HG03439 (cell line): Measurements from ENCODE around the gene SPINK5.

Experiments used
- ATAC-seq: cut with Tn5 transposase; IDR thresholded peaks from one replicate; pipeline ENCODE4 v1.9.1; 2021; ENCODE audit warnings: mild to moderate bottlenecking, moderate library complexity; ENCODE audit not compliant: unreplicated experiment

SPINK5 gene

DNA sequence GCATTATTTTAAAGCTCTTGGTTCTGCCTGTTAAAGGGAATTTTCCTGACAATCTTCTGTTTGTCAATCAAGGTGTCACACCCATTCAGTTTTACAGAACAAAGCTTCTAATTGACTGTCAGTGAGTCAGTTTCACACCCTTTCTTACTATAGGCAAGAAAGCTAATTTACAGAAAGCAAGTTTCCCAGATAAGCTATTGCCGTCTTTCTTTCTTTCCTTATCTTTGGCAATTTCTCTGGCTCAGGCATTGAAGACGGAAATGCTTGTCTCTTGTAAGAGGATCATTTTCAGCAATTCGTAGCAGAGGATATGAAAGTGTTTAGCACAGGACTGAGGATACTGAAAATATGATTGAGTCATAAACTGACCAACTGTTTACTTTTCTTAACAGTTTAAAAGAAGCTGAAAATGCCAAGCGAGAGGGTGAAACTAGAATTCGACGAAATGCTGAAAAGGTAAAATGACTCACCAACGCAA lies 27.0 kb downstream of the SPINK5 start:
- peak; percentile 73 for ATAC-seq

DNA sequence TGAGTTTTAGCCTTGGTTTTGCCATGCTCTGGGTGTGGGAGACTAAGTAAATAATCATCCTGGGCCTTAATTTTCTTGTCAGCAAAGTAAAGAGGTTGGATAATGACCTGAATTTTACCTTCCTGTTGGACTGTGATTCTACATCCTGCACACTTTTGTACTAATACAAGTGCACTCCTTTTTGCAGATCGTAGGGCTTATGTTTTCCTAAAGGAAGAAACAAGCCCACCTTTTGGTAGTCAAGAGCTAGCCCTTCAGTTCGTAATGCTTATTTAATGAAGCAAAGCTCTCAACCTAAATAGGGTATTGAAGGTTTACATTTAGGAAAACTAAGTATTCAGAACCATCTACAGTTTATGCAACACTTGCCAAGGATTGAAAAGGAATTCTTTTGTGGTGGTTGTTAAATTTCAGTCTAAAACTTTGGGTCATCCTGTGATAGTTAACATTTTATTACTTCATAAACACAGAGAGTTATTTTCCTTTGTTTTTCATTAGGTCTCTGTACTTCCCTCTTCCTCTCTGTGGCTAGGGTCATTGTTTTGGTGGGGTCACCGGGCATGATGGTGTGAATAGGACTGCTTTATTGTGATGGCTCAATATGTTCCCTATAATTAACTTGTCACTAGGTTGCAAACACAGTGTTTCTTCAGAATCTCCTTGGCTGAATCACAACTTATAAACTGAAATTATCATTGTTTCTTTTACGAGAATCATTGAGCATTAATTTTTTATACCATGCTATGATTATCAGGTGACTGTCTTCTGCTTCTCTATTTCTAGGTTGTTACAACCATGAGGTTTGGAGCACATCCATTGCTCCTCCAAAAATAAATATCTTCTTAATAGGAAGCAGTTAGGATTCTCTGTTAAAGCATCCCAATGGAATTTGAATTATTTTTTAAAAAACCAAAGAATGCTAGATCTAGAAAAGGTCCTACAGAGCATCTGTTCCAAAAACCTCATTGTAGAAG lies 28.5 kb downstream of the SPINK5 start:
- ATAC-seq = no peak

DNA sequence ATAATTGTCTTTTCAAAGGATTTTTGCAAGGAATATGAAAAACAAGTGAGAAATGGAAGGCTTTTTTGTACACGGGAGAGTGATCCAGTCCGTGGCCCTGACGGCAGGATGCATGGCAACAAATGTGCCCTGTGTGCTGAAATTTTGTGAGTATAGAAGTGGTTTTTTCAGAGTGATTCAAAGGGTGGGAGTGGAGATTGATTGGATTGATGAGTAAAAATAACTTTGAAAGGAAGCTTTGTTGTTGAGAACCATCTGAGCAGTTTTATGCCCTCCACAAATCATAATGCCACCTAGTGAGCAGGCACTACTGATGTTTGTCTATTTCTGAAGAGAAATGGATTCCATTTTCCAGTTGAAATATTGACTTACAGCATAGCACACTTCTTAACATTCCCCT lies 30.6 kb downstream of the SPINK5 start:
- ATAC-seq = no peak

DNA sequence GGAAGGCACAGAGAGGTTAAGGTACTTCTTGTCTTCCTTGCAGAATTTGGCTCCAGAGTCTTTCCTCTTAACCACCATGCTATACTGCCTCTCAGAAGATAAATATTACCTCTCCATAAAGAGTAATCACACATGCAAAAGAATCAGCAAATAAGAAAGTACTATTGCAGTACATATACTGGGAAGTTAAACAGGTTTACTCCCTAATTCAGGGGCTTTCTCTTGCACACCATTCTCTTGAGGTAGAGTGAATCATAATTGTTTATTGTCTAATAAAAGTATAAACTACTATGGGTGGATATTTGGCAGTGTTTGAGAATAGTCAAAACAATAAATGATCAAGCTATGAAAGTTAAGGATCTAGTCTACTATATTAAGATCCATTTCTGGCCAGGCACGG lies 40.4 kb downstream of the SPINK5 start:
- ATAC-seq = no peak

DNA sequence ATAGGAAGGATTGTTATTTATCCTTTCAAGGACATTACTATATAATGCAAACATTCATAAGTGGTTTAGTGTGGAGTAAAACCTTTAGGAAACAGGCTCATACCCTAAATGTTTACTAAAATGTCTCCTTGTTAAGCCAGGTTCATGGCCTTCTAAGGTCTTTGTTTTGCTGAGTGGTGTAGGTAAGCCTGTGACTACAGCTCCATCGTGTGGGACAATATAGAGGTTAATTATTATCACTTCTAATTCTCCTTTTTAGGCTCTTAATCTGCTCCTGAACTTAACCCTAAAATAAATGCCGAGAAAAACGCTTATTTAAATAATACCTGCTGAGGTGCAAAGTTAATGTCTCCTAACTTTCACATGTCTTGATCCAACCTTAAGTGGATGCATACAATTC lies 43.8 kb downstream of the SPINK5 start:
- no peak for ATAC-seq

DNA sequence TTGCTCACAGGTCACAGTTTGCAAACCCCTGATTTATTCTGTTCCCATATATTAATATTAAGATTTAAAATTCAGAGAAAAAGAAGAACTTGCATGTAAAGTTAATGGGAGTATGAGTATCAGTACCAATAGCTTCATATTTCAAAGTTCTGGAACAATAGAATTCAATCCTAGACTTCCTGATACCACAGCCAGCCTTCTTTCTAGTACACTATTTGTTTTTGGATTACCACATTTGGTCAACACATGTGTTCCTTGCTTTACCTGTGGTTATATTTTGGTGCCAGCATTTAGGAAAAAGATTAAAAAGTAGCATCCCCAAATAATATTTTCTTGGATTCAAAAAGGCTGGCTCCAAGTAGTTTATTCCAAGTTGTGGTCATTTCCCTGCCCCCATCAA lies 49.5 kb downstream of the SPINK5 start:
- no peak for ATAC-seq

DNA sequence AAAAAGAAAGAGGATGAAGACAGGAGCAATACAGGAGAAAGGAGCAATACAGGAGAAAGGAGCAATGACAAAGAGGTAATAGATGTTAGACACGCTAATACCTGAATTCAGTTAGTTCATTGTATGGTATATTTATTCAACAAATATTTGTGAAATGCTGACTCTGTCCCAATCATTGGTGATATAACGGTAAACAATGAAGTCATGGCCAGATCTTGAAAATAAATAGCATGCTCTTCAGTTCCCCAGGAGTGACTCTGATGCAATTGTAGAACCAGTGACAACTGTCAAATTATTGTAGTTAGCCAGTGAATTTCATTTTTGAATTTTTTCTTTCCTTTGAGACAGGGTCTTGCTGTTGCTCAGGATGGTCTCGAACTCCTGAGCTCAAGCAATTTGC lies 56.5 kb downstream of the SPINK5 start:
- ATAC-seq = no peak

DNA sequence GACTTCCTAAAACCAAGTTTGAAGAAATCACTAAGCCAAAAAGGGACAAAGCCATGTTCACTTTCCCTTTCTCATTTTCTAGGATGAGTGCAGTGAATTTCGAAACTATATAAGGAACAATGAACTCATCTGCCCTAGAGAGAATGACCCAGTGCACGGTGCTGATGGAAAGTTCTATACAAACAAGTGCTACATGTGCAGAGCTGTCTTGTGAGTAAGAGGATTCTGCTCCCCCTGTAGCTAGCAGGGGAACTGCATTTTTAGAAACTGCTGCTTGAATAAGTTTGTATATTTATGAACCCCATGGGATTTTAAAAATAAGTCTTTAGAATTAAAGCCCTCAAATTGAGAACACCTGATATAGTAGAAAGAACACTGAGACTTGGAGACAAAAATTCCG lies 61.9 kb downstream of the SPINK5 start:
- ATAC-seq = no peak

DNA sequence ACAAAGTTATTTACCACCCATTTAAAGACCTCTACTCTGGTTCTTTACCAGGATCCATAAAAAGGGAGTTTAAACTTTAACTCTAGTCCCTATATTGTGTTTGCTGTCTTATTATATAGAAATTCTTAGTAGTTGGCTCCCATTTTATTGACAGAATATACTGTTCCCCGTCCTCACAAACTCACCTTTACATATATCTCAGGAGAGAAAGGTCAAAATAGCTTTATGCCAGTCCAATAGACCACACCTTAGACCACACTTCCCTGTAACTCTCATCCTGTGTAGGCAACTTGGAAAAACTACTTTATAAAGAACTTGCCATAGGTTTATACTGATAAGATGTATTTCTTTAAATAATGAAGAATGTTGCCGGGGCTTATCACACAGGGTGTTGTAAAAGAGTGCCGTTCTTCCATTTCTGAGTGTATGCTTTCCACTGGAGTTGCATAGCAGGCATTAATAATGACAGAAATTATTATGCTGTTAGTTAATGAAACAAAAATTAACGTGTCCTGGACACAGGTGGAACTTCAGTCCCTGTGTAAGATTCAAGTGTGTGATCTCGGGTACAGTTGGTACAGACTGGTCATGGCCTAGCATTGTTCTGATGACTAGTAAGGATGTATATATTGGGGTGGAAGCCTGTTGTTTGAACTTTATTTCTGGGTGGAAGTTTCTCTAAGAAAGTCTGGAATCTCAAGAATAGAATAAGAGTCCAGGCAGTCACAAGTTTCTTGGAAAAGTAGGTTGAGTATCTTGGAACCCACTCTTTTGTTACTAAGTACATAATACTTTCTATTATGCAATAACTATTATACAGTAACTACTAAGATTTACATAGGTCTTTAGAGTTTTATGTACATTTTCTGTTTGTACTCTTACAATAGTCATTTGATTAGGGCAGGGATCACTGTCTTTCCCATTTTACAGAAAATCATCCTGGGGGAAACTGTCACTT lies 71.6 kb downstream of the SPINK5 start:
- no peak for ATAC-seq

DNA sequence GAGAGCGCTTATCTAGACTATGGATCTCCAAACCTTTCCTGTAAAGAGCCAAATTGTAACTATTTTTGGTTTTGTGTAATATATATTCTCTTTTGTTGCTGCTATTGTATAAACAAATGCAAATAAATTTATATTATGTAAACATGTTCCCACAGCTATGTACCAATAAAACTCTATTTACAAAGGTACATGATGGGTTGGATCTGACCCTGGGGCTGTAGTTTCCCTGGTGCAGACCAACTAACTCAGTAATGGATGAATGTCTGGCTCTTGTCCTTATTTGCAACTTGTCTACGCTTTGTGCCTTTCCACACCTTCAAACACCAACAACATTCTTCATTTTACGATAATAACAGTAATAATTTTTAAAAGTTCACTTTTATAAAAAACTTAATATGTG lies 77.1 kb downstream of the SPINK5 start:
- no peak for ATAC-seq

DNA sequence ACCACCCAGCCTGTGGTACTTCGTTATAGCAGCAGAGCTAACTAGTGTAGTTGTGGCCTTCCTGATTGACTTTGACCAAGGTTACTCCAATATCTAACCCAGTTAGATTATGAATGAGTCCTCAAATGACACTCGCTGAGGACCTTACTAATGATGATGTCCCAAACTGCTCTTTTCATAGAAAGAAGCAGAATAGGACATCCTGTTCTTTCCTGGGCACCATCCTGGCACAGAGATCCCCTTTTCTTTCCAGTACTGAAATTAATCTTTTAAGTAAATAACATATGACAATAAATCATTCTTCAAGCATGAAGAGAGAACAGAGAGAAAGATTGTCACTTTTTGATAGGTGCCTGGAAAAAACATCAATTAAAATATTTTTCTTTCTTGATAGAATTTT lies 77.9 kb downstream of the SPINK5 start:
- no peak for ATAC-seq

DNA sequence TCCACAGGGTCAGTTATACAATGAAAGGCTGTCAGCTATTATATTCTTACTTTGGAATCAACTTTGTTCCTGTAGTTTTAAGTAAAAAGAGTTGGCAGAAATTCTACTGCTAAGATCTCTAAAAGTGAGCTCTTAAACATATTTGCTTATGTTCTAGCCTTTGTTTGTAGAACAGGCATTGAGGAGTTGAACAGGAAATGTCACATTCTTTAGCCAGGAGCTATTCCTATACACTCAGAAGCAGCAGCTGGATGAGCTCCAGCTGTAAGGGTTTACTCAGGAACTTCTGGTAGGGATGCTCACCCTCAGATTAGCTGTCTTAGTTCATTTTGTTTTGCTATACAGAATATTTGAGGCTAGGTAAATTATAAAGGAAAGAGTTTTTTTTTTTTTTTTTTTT lies 82.1 kb downstream of the SPINK5 start:
- ATAC-seq = no peak

DNA sequence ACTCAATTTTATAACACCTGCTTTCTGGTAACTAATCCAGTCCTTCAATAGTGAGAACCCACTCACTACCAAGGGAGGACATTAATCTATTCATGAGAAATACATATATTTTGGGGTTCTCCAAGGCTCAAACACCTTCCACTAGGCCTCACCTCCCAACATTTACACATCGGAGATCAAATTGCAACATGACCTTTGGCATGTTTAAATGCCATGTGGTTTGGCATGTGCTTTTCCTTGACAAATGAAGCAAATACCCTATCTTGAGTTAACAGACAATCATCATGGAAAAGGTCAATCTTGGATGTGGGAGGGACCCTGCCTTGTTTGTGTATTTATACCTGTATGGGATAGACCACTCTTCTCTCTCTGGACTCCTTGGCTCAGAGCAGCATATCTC lies 82.7 kb downstream of the SPINK5 start:
- ATAC-seq = no peak

DNA sequence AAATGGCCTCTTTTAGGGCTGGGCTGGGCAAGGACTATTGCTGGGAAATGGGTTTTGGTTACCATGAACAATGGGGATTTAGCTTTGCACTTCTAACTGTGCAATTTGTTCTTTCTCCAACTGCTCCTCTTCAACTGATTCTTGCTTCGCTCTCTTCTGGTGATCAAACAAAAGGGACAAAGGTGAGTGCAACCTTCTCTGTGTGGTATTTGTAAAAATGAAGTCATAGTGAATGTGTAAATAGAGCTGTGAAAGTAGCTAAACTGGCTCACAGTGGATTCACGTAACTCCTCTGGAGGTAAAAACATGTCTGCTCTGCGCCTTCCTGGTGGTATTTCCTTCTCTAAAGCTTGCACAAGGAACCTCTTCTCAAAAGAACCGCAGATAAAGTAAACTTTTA lies 83.6 kb downstream of the SPINK5 start:
- ATAC-seq = no peak

DNA sequence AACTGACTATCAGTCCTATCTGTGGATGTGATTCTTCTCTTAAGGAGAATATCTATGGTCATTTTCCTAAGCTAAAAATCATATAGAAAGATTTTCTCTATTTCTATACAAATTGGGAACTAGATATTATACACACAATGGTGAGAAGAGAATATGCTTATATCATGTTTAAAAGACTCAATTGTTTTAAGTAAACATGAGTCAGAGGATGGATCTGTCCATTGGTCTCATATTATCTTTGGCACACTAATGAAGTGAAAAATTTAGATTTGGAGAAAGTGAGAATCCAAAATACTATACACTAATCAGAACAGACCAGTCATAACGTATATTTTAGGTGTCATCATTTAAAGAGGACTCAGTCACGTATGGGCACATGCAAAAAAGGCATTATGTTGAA lies 88.1 kb downstream of the SPINK5 start:
- no peak for ATAC-seq

DNA sequence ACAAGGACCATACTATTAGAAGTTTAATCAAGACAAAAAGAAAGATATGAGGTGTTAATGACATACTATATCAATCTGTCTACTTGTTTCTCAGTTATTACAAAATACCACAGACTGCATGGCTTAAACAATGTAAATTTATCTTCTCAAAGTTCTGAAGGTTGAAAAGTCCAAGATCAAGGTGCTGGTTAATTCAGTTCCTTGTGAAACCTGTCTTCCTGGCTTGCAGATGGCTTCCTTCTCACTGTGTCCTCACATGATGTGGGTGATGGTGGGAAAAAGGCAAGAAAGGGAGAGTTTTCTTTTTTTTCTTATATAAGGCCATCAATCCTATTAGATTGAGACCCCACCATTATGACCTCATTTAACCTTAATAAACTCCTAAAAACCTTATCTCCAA lies 89.0 kb downstream of the SPINK5 start:
- no peak for ATAC-seq

DNA sequence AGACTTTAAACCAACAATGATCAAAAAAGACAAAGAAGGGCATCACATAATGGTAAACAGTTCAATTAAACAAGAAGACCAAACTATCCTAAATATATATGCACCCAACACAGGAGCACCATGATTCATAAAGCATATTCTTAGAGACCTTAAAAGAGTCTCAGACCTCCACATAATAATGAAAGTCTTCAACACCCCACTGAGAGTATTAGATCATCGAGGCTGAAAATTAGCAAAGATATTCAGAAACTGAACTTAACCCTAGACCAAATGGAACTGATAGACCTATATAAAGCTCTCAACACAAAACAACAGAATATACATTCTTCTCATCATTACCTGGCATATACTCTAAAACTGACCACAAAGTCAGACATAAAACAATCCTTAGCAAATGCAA lies 92.8 kb downstream of the SPINK5 start:
- no peak for ATAC-seq

DNA sequence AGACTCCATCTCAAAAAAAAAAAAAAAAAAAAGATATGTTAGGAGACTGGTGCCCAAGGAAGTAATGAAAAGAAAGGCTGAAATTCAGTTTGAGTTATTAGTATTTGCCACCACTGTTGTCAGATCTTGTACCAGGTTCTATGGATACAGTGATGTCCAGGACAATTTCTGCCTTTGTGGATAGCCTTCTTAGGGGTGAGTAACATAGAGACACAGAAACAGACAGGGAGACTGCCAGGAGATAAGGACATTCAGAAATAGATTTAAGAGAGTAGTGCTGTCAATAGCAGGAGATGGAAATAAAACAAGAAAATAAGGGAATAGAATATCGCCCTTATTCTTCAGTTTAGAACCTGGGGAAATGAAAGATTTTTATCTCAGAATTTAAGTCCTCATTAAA lies 98.3 kb downstream of the SPINK5 start:
- ATAC-seq = no peak

DNA sequence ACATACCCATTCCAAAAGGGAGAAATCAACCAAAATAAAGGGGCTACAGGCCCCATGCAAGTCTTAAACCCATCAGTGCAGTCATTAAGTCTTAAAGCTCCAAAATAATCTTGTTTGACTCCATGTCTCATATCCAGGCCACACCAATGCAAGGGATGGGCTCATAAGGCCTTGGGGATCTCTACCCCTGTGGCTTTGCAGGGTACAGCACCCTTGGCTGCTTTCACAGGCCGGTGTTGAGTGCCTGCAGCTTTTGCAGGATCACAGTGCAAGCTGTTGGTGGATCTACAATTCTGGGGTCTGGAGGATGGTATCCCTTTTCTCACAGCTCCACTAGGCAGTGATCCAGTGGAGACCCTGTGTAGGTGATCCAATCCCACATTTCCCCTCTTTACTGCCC lies 99.6 kb downstream of the SPINK5 start:
- ATAC-seq = no peak

DNA sequence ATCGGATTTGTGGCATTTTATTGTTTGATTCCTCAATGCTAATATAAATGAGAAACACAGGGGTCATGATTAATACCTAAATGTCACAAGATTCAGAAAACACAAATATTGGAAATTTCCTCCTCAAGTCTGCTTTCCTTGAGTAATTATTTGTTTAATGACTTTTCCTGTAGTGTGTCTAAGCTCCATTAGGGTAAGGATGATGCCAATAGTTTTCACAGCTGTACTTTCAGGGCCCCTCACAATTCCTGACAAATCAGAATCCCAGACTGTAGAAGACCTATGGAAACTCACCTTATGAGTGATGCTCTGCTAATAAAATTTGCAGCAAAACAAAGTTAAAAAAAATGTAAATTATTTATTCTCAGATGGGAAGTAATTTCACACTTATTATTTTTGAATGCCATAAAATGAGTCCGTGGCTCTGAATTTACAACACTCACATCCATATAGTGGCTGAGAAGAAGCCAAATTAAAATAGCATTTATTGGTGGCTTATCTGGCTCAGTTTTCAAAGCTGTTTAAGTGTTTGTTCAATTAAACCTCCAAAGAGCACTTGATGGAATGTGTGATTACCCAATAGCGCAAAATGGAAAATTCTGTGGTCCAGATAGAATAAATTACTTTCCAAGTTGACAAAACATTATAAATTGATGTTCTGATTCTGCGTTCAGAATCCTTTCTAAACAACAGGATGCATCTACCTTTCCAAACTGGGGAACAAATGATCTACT lies 102.9 kb downstream of the SPINK5 start:
- no peak for ATAC-seq

DNA sequence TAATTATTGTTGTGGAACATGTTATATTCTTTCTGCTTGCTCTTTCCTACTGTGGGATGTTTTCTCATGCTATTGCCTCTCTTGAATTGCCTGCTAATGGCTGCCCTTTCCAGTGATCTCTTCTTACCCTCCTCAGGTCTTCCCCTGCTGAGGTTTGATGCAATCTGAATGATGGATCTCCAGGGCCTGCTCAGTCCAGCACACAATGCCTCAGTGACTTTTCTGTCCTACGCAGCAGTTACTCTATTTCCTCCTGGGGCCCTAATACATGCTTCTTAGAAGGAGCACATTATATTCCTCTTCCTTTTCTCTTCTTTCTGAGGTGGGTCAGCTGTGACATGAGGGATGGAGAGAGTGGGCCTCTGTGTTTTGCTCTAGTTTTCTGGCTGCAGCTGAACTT lies 104.5 kb downstream of the SPINK5 start, which contains the start of gene SPINK14:
Gene SPINK14, plus strand, starts transcription at position 301 of the 400 bp plus-strand sequence. CDS start 1,187 bp downstream, outside the sequence.
- ATAC-seq = no peak
